Upper lobe of left lung (tissue), 6 donors: ENCODE data around the gene MEGF8. TPM values are rescaled to one million over a fixed set of nuclear protein-coding genes. Genes with fewer than 3 reads are reported as not detected.

Experiments used
- ATAC-seq, 2 donors: fragments of 200-7000 bp; cut with Tn5 transposase; one replicate each; pipeline ENCODE4 v1.9.1; 2022; ENCODE audit warnings: mild to moderate bottlenecking in 2 of 2, moderate library complexity in 2 of 2; ENCODE audit not compliant: low FRiP score in 2 of 2
- DNase-seq, 2 donors: peaks; one replicate each; pipeline ENCODE4 v3.0.0-alpha.2; 2019 to 2020
- H3K27ac ChIP-seq, 4 donors: fragments of 200-600 bp; sonication (generic); one replicate each; pipeline ENCODE4 v1.5.1; 2016 to 2019
- H3K27me3 ChIP-seq, 4 donors: fragments of 200-600 bp; sonication (generic); one replicate each; pipeline ENCODE4 v1.5.1; 2017 to 2019
- H3K36me3 ChIP-seq, 4 donors: fragments of 200-600 bp; sonication (generic); one replicate each; pipeline ENCODE4 v1.5.1; 2016 to 2019
- H3K4me1 ChIP-seq, 4 donors: fragments of 200-600 bp; sonication (generic); one replicate each; pipeline ENCODE4 v1.5.1; 2018 to 2019
- H3K4me3 ChIP-seq, 4 donors: fragments of 200-600 bp; sonication (generic); one replicate each; pipeline ENCODE4 v1.5.1; 2017 to 2019; ENCODE audit warnings: mild to moderate bottlenecking in 2 of 4, moderate library complexity in 1 of 4
- H3K9me3 ChIP-seq, 4 donors: fragments of 200-600 bp; sonication (generic); one replicate each; pipeline ENCODE4 v1.5.1; 2018 to 2019
- CTCF ChIP-seq, 6 experiments: fragments of 450-650 bp in 4 of 6; fragments of 200-600 bp in 2 of 6; sonication (generic) in 2 of 6; IDR thresholded peaks; one replicate each; pipeline ENCODE4 v1.5.1; 2016 to 2019; ENCODE audit warnings: antibody characterized with exemption in 6 of 6
- EP300 ChIP-seq, 4 donors: sonication (generic); formaldehyde crosslinking; IDR thresholded peaks; one replicate each; pipeline ENCODE4 v1.5.1; 2017; ENCODE audit warnings: antibody characterized with exemption in 4 of 4, control low read depth in 2 of 4
- POLR2A ChIP-seq, 4 donors: fragments of 450-650 bp; IDR thresholded peaks; one replicate each; pipeline ENCODE4 v1.5.1; 2016 to 2017; ENCODE audit warnings: antibody characterized with exemption in 4 of 4, mild to moderate bottlenecking in 2 of 4
- POLR2AphosphoS5 ChIP-seq, 2 donors: sonication (generic); formaldehyde crosslinking; IDR thresholded peaks; one replicate each; pipeline ENCODE4 v1.5.1; 2017; ENCODE audit warnings: antibody characterized with exemption in 2 of 2
- WGBS, 2 donors: methylation state at CpG; one replicate each; pipeline ENCODE4 v1.1.5; 2017 to 2018; 5-methylcytosine and 5-hydroxymethylcytosine counted together
- small RNA-seq, 4 donors: library from RNA; depleted of rRNA; stranded (forward); fragments of <200 nt; gene quantifications; one replicate each; pipeline ENCODE3, GENCODE V24; 2016
- total RNA-seq, 6 donors: library from RNA; depleted of rRNA in 4 of 6; stranded (reverse); fragments of >200 nt in 4 of 6; gene quantifications; one replicate each; pipeline versions ENCODE4 v1.1.0 to v1.2.1, GENCODE V29; 2016 to 2021
- donor health status: DM: no; HTN: no; CAD: no; lungs with moderate emphysema.
- donor health status: DM: no; HTN: yes; CAD: no; lungs with severe emphysema.

Gene MEGF8
- total RNA-seq, 6 donors from 2014 or later, result 13.7 to 30.7 (median 17.8) TPM

GRCh38 chr19:42424712-42425131 is 99.3 kb downstream of the MEGF8 start:
- WGBS, 2 donors, result 72 to 75% methylated on average over 13 of the region's 13 CpGs
- Histone ChIP-seq H3K36me3 (no peaks in the 10 kb centered on the region), H3K4me3 (no peak overlapping the region), H3K27ac (no peak overlapping the region), H3K27me3 (peaks cover 0 to 5% (median 0%) of the 10 kb centered on the region in 4 donors), H3K9me3 (no peaks in the 10 kb centered on the region), H3K4me1 (peaks cover 34 to 40% (median 37%) of the 10 kb centered on the region in 4 donors)
- DNase-seq (peak in 1 of 2 donors; percentile 60), ATAC-seq (no peak)
- no peak for TF ChIP-seq EP300 (IDR thresholded peaks at IDR 0.05)

DNA sequence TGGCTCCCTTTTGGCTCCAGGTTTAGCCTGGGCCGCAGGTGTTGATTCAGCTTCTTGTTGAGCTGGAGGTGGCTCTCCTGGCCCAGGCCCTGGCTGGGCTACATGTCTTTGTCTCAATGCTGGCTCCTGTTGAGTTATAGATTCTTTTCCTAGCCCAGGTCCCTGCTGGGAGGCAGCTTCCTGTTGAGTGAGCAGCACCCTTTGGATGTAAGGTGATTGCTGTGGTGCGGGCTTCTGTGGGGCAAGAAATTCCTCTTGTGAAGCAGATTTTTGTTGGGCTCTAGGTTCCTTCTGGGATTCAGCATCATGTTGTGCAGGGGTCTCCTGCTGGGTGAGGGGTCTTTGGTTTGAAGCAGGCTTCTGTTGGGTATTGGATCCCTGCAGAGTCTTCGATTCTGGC is 101.2 kb downstream of the MEGF8 start:
- DNase-seq, result no peak
- Histone ChIP-seq H3K4me3 (no peak overlapping the region), H3K27me3 (peaks cover 0 to 5% (median 0%) of the 10 kb centered on the region in 4 donors), H3K9me3 (no peaks in the 10 kb centered on the region), H3K27ac (no peak overlapping the region), H3K36me3 (no peaks in the 10 kb centered on the region), H3K4me1 (peaks cover 22 to 29% (median 26%) of the 10 kb centered on the region in 4 donors)
- TF ChIP-seq POLR2A (IDR thresholded peaks at IDR 0.05) (peak in 1 of 4 donors; percentile 1), EP300 (IDR thresholded peaks at IDR 0.05) (no peak)
- ATAC-seq, result no peak
- 90 to 100% methylated on average over 3 of the region's 3 CpGs for WGBS, 2 donors

DNA sequence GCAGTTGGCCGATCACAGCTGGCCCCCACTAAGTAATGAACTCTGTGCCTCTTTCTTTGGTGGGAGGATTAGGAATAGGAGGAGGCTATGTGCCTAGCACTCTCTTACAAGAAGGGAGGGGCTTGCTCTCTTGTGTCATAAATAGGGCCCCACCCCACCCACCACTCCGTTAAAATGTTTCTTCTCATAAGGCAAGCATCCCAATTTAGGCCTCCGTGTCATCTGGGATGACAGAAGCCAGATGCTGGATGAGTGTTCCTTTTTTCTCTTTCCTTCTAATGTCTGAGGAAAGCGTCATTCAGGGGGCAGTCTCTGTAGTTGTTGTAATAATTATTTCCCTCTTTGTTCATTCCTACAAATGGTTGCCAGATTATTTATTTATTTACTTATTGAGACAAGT is 101.9 kb downstream of the MEGF8 start, which contains the start of gene LIPE:
TSS of gene LIPE (minus strand) at position 76 of the 400 bp plus-strand sequence. CDS start 239 bp downstream, outside the sequence.
- H3K4me3 ChIP-seq, result no peak within 1 kb of the TSS
- ATAC-seq (no peak), DNase-seq (no peak)
- TF ChIP-seq POLR2A (IDR thresholded peaks at IDR 0.05) (no peak), POLR2AphosphoS5 (IDR thresholded peaks at IDR 0.05) (no peak), EP300 (IDR thresholded peaks at IDR 0.05) (no peak), CTCF (IDR thresholded peaks at IDR 0.05) (no peak)
- H3K27ac ChIP-seq, result no peak within 1 kb of the TSS
- H3K36me3 ChIP-seq, result no peaks in the 10 kb centered on the region
- peaks cover 0 to 5% (median 0%) of the 10 kb centered on the region in 4 donors for H3K27me3 ChIP-seq
- WGBS, 2 donors, result 78 to 85% methylated on average over 4 of the region's 4 CpGs
- peaks cover 17 to 22% (median 20%) of the 10 kb centered on the region in 4 donors for H3K4me1 ChIP-seq
- H3K9me3 ChIP-seq, result no peaks in the 10 kb centered on the region

Small RNAs within 50 kb of the gene (small RNA-seq; reads per million reads assigned to genes)
- 0 reads per million in 4 donors for gene MIR8077

Other genes with a start within 250 kb of the MEGF8 start
- 10 to 100 TPM in 4 of 6 donors, 1 to 10 TPM in 2; 9.2 to 26.4 (median 13.3) TPM for gene ZNF574, start 249.5 kb upstream of the MEGF8 start, total RNA-seq
- 10 to 100 TPM in 1 of 6 donors, 1 to 10 TPM in 5; 1.3 to 12.0 (median 5.0) TPM for gene POU2F2, start 193.2 kb upstream of the MEGF8 start, total RNA-seq
- gene DEDD2, start 108.0 kb upstream of the MEGF8 start, total RNA-seq, result 100 to 1,000 TPM in 1 of 6 donors, 10 to 100 TPM in 5; 38.6 to 154 (median 51.2) TPM
- 10 to 100 TPM in 4 of 6 donors, 1 to 10 TPM in 2; 7.9 to 13.8 (median 11.4) TPM for gene ZNF526, start 105.3 kb upstream of the MEGF8 start, total RNA-seq
- gene GSK3A, start 83.0 kb upstream of the MEGF8 start, total RNA-seq, result 10 to 100 TPM; 33.2 to 46.9 (median 39.1) TPM
- gene ERF, start 70.5 kb upstream of the MEGF8 start, total RNA-seq, result 10 to 100 TPM; 13.6 to 59.4 (median 32.5) TPM
- 100 to 1,000 TPM in 1 of 6 donors, 10 to 100 TPM in 5; 52.6 to 170 (median 77.7) TPM for gene CIC, start 56.4 kb upstream of the MEGF8 start, total RNA-seq
- gene PRR19, start 23.5 kb upstream of the MEGF8 start, total RNA-seq, result 1 to 10 TPM in 1 of 6 donors, under 1 TPM in 2, not detected in 3; 0.40 to 1.4 (median 0.61) TPM
- gene PAFAH1B3, start 23.0 kb upstream of the MEGF8 start, total RNA-seq, result 10 to 100 TPM; 13.6 to 21.2 (median 18.8) TPM
- under 1 TPM in 3 of 6 donors, not detected in 3; 0.34 to 0.79 (median 0.49) TPM for gene TMEM145, start 12.3 kb upstream of the MEGF8 start, total RNA-seq
- gene CNFN, start 64.7 kb downstream of the MEGF8 start, total RNA-seq, result 10 to 100 TPM in 1 of 6 donors, under 1 TPM in 2, not detected in 3; 0.46 to 32.5 (median 0.94) TPM
- 1 to 10 TPM; 1.3 to 6.2 (median 4.2) TPM for gene LIPE, start 101.8 kb downstream of the MEGF8 start, total RNA-seq
- 100 to 1,000 TPM in 3 of 6 donors, 10 to 100 TPM in 3; 31.4 to 155 (median 92.3) TPM for gene CXCL17, start 117.3 kb downstream of the MEGF8 start, total RNA-seq
- gene CEACAM1, start 202.8 kb downstream of the MEGF8 start, total RNA-seq, result 10 to 100 TPM in 1 of 6 donors, 1 to 10 TPM in 5; 7.3 to 11.9 (median 9.2) TPM